Suprapubic skin (tissue), 3 donors: ENCODE data around the gene SLCO1B1.

ENCODE experiments used
- EP300 ChIP-seq: sonication (generic); formaldehyde crosslinking; IDR thresholded peaks from one replicate; pipeline ENCODE4 v1.6.1; 2017; ENCODE audit warnings: antibody characterized with exemption
- TF ChIP-seq, protein P1 (sequence below), 2 donors: fragments of 200-600 bp in 1 of 2; fragments of 450-650 bp in 1 of 2; sonication (generic) in 1 of 2; IDR thresholded peaks; one replicate each; pipeline ENCODE4 v1.5.1; 2016 to 2019; ENCODE audit warnings: antibody characterized with exemption in 2 of 2, mild to moderate bottlenecking in 1 of 2, moderate library complexity in 1 of 2

DNA sequence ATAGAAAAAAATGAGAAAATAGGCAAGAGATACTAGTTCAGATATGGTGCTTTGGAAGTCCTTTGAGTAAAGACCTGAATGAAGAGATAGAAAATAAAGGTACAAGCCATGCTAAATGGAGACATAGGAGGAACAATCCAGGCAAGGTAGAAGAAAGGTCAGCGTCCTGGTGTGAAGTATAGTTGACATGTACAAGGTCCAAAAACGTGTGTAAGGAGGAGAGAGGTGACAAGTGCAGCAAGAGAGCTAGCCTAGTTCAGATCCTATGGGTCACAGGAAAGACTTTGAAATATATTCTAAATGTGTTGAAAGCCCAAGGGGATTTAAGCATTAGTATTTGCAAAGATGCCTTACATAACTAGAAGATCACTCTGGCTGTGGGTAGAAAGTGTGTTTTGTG is 88.2 kb downstream of the SLCO1B1 start:
- TF ChIP-seq, protein P1, sequence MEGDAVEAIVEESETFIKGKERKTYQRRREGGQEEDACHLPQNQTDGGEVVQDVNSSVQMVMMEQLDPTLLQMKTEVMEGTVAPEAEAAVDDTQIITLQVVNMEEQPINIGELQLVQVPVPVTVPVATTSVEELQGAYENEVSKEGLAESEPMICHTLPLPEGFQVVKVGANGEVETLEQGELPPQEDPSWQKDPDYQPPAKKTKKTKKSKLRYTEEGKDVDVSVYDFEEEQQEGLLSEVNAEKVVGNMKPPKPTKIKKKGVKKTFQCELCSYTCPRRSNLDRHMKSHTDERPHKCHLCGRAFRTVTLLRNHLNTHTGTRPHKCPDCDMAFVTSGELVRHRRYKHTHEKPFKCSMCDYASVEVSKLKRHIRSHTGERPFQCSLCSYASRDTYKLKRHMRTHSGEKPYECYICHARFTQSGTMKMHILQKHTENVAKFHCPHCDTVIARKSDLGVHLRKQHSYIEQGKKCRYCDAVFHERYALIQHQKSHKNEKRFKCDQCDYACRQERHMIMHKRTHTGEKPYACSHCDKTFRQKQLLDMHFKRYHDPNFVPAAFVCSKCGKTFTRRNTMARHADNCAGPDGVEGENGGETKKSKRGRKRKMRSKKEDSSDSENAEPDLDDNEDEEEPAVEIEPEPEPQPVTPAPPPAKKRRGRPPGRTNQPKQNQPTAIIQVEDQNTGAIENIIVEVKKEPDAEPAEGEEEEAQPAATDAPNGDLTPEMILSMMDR (IDR thresholded peaks at IDR 0.05), result no peak
- TF ChIP-seq EP300, result no peak
